ENCODE measurements around the gene TARDBP. TPM values are rescaled to one million over a fixed set of nuclear protein-coding genes. Genes with fewer than 3 reads are reported as not detected.

TARDBP gene
- total RNA-seq, 1 experiment from 2014 or later: 155 TPM

- Histone ChIP-seq H3K79me2 (ENCODE audit: insufficient read depth, low read length) (no peaks in the 10 kb centered on the region), H3K27ac (ENCODE audit: low read depth, low read length) (no peak overlapping the region), H3K27me3 (ENCODE audit: insufficient read depth, low read length) (no peaks in the 10 kb centered on the region), H3K4me3 (replicated peaks in 1 of 2; ENCODE audit: low read depth in 1 of 2, low read length in 2 of 2) (no peak overlapping the region), H4K20me1 (ENCODE audit: insufficient read depth) (no peaks in the 10 kb centered on the region), H3K9me2 (ENCODE audit: insufficient read depth) (no peaks in the 10 kb centered on the region), H3K9me3 (ENCODE audit: control insufficient read depth in 1 of 2, insufficient read depth in 1 of 2, low read depth in 1 of 2, low read length in 2 of 2) (no peaks in the 10 kb centered on the region), H3K9ac (ENCODE audit: low read length) (no peak overlapping the region), H3K4me2 (ENCODE audit: low read length) (no peak overlapping the region), H2AFZ (ENCODE audit: low read depth, low read length, poor library complexity, severe bottlenecking) (no peak overlapping the region), H3K4me1 (ENCODE audit: control insufficient read depth in 1 of 2, insufficient read depth in 2 of 2, low read length in 2 of 2) (no peaks in the 10 kb centered on the region), H3K36me3 (ENCODE audit: control insufficient read depth in 1 of 2, insufficient read depth in 2 of 2, low read length in 2 of 2) (no peaks in the 10 kb centered on the region)
- no peak for ATAC-seq
- POLR2A ChIA-PET: no interaction called here
- CTCF ChIA-PET: no interaction called here
- DNase-seq (ENCODE audit: low read depth, low spot score): no peak
- RAD21 ChIA-PET (ENCODE audit: low non-redundant PET in 1 of 2, low total read pairs in 2 of 2, uncharacterized antibody in 2 of 2, unreplicated experiment in 2 of 2): interaction anchor here in 1 of 2 experiments (0.6 kb wide), 1 partner anchor 847 kb away, joined by 3 read pairs; no protein-coding TSS in a partner anchor
- no TSS peak for BruUV-seq (replicated peaks)
- intact Hi-C loops (cut with micrococcal nuclease): no loop called here
- no peak for TF ChIP-seq FOSL1 (IDR thresholded peaks at IDR 0.05; ENCODE audit: low read depth)
- no peak for TF ChIP-seq SRF (IDR thresholded peaks at IDR 0.05; ENCODE audit: low read depth)
- TF ChIP-seq JUND (IDR thresholded peaks at IDR 0.05): no peak
- TF ChIP-seq, protein P1, sequence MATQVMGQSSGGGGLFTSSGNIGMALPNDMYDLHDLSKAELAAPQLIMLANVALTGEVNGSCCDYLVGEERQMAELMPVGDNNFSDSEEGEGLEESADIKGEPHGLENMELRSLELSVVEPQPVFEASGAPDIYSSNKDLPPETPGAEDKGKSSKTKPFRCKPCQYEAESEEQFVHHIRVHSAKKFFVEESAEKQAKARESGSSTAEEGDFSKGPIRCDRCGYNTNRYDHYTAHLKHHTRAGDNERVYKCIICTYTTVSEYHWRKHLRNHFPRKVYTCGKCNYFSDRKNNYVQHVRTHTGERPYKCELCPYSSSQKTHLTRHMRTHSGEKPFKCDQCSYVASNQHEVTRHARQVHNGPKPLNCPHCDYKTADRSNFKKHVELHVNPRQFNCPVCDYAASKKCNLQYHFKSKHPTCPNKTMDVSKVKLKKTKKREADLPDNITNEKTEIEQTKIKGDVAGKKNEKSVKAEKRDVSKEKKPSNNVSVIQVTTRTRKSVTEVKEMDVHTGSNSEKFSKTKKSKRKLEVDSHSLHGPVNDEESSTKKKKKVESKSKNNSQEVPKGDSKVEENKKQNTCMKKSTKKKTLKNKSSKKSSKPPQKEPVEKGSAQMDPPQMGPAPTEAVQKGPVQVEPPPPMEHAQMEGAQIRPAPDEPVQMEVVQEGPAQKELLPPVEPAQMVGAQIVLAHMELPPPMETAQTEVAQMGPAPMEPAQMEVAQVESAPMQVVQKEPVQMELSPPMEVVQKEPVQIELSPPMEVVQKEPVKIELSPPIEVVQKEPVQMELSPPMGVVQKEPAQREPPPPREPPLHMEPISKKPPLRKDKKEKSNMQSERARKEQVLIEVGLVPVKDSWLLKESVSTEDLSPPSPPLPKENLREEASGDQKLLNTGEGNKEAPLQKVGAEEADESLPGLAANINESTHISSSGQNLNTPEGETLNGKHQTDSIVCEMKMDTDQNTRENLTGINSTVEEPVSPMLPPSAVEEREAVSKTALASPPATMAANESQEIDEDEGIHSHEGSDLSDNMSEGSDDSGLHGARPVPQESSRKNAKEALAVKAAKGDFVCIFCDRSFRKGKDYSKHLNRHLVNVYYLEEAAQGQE (IDR thresholded peaks at IDR 0.05; ENCODE audit: low read depth): no peak
- TF ChIP-seq RAD21 (IDR thresholded peaks at IDR 0.05; ENCODE audit: low read depth): no peak
- TF ChIP-seq ZFX (IDR thresholded peaks at IDR 0.05): no peak
- TF ChIP-seq, protein P2, sequence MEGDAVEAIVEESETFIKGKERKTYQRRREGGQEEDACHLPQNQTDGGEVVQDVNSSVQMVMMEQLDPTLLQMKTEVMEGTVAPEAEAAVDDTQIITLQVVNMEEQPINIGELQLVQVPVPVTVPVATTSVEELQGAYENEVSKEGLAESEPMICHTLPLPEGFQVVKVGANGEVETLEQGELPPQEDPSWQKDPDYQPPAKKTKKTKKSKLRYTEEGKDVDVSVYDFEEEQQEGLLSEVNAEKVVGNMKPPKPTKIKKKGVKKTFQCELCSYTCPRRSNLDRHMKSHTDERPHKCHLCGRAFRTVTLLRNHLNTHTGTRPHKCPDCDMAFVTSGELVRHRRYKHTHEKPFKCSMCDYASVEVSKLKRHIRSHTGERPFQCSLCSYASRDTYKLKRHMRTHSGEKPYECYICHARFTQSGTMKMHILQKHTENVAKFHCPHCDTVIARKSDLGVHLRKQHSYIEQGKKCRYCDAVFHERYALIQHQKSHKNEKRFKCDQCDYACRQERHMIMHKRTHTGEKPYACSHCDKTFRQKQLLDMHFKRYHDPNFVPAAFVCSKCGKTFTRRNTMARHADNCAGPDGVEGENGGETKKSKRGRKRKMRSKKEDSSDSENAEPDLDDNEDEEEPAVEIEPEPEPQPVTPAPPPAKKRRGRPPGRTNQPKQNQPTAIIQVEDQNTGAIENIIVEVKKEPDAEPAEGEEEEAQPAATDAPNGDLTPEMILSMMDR (IDR thresholded peaks at IDR 0.05 in 2 of 3, conservative IDR thresholded peaks at IDR 0.05 in 1 of 3; ENCODE audit: borderline replicate concordance in 1 of 3, insufficient read depth in 1 of 3, low read depth in 2 of 3, low read length in 2 of 3): no peak
- TF ChIP-seq POLR2AphosphoS5 (IDR thresholded peaks at IDR 0.05; ENCODE audit: low read depth, low read length): no peak
- TF ChIP-seq CBX3 (IDR thresholded peaks at IDR 0.05; ENCODE audit: low read depth): no peak
These were observed 31.8 kb downstream of the TARDBP start for GRCh38 chr1:11044086-11044848.

All from HCT116 (cell line).